Adrenal gland (tissue), 5 donors: ENCODE data around the gene ACTG1.

ENCODE experiments used
- POLR2A ChIP-seq, 2 donors: fragments of 450-650 bp; IDR thresholded peaks; one replicate each; pipeline ENCODE4 v1.6.1; 2017; ENCODE audit warnings: antibody characterized with exemption in 2 of 2, mild to moderate bottlenecking in 2 of 2, moderate library complexity in 1 of 2
- TF ChIP-seq, protein P1 (sequence below), 6 experiments: fragments of 450-650 bp in 4 of 6; fragments of 200-600 bp in 2 of 6; sonication (generic) in 1 of 6; IDR thresholded peaks; 1 replicate in 5 of 6; 2 replicates in 1 of 6; pipeline versions ENCODE4 v1.5.1 to v1.8.0; 2016 to 2021; ENCODE audit warnings: antibody characterized with exemption in 6 of 6, mild to moderate bottlenecking in 2 of 6, moderate library complexity in 1 of 6
- donor health status: DM: no; HTN: no; CAD: no.

GRCh38 chr17:81478119-81478518, 34.5 kb downstream of the ACTG1 start:
- TF ChIP-seq, protein P1, sequence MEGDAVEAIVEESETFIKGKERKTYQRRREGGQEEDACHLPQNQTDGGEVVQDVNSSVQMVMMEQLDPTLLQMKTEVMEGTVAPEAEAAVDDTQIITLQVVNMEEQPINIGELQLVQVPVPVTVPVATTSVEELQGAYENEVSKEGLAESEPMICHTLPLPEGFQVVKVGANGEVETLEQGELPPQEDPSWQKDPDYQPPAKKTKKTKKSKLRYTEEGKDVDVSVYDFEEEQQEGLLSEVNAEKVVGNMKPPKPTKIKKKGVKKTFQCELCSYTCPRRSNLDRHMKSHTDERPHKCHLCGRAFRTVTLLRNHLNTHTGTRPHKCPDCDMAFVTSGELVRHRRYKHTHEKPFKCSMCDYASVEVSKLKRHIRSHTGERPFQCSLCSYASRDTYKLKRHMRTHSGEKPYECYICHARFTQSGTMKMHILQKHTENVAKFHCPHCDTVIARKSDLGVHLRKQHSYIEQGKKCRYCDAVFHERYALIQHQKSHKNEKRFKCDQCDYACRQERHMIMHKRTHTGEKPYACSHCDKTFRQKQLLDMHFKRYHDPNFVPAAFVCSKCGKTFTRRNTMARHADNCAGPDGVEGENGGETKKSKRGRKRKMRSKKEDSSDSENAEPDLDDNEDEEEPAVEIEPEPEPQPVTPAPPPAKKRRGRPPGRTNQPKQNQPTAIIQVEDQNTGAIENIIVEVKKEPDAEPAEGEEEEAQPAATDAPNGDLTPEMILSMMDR (IDR thresholded peaks at IDR 0.05): no peak
- no peak for TF ChIP-seq POLR2A (IDR thresholded peaks at IDR 0.05)
